ENCODE data around the gene GFRA1. TPM values are rescaled to one million over a fixed set of nuclear protein-coding genes. Genes with fewer than 3 reads are reported as not detected.

GFRA1 gene
- total RNA-seq, 2 experiments from 2014 or later = not detected

DNA sequence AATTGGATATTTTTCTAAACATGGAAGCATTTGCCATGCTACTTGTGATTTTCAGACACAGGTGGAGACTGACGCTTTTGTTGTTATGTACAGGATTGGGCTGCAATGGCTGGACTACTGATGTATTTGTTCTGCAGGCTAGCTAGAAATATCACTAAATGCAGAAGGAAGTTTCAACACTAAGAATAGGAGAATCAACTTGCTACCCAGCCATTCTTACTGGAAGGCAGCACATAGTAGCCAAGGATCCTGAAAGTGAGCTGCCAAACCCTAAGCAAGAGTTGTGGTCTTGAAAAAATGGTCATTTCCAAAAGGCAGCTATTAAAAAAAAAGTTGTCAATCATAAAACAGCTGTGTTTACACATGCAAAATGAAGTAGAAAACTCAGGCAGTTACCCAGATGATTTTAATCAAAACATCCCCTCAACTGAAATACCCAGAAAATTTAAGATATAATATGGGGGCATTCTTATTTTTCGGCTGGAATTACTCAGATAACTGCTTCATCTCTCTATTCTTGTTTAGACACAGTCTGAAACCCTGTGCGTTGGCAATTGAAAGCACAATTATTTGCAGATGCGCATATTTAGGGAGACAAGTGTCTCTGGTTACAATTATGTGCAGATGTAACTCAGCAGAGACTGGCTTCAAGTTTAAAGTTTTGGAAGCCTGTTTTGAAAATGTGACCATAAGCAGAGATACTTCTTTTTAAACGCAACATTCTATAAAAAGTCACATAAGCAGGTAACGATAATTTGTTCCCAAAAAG, 31.2 kb downstream of the GFRA1 start:
- Mint-ChIP-seq H3K36me3 (ENCODE audit: low read depth) (no peaks in the 10 kb centered on the region), H3K27ac (no peak overlapping the region), H3K4me3 (no peak overlapping the region), H3K4me1 (ENCODE audit: low read depth) (no peaks in the 10 kb centered on the region), H3K27me3 (no peaks in the 10 kb centered on the region), H3K9me3 (no peaks in the 10 kb centered on the region)
- TF ChIP-seq, protein P1, sequence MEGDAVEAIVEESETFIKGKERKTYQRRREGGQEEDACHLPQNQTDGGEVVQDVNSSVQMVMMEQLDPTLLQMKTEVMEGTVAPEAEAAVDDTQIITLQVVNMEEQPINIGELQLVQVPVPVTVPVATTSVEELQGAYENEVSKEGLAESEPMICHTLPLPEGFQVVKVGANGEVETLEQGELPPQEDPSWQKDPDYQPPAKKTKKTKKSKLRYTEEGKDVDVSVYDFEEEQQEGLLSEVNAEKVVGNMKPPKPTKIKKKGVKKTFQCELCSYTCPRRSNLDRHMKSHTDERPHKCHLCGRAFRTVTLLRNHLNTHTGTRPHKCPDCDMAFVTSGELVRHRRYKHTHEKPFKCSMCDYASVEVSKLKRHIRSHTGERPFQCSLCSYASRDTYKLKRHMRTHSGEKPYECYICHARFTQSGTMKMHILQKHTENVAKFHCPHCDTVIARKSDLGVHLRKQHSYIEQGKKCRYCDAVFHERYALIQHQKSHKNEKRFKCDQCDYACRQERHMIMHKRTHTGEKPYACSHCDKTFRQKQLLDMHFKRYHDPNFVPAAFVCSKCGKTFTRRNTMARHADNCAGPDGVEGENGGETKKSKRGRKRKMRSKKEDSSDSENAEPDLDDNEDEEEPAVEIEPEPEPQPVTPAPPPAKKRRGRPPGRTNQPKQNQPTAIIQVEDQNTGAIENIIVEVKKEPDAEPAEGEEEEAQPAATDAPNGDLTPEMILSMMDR (IDR thresholded peaks at IDR 0.05) = no peak
- intact Hi-C loops (cut with micrococcal nuclease) = no loop called here
- POLR2A ChIA-PET = no interaction called here
- CTCF ChIA-PET = no interaction called here
- DNase-seq (no peak), ATAC-seq (no peak)

GRCh38 chr10:116241085-116241484, 31.9 kb downstream of the GFRA1 start:
- TF ChIP-seq, protein P1 (IDR thresholded peaks at IDR 0.05) = no peak
- H3K9me3 Mint-ChIP-seq = no peaks in the 10 kb centered on the region
- H3K27ac Mint-ChIP-seq = no peak overlapping the region
- no peaks in the 10 kb centered on the region for H3K4me1 Mint-ChIP-seq (ENCODE audit: low read depth)
- no peaks in the 10 kb centered on the region for H3K27me3 Mint-ChIP-seq
- POLR2A ChIA-PET = no interaction called here
- intact Hi-C loops (cut with micrococcal nuclease) = no loop called here
- no peaks in the 10 kb centered on the region for H3K36me3 Mint-ChIP-seq (ENCODE audit: low read depth)
- H3K4me3 Mint-ChIP-seq = no peak overlapping the region
- DNase-seq = no peak
- ATAC-seq = no peak
- CTCF ChIA-PET = no interaction called here

DNA sequence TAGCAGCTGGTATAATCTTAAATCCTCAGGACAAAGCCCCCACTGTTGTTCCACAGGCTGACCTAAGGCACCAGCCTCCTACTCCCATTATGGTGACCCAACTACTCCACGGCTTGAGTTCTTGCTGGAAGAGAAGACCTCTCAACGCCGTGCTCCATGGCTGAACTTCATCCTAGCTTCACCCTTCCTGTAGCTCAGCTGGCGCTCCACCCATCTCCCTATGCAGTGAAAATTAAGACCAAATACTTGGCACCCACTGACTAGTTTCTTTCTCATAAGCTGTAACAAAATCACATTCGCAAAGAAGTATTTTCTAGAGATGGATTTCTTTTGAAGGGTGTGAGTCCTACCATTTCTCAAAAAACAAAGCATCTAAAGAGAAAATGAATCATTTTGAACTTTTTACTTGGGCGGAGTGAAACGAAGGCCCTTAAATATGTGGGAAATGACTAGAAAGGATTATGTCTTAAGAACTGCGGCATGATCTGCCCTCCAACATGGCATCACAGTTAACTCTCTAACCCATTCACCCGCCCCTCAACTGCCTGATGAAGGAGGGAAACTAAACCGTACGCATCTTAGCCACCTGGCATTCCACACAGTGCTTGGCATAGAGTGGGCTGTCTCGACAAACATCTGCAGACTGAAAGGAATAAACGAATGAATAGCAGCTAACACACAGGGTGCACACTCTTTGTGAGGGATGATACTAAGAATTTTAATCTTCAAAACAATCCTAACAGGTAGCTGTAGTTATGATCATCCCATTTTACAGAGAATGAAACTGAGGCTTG, 32.7 kb downstream of the GFRA1 start:
- ChIA-PET CTCF (no interaction called here), POLR2A (no interaction called here)
- H3K4me3 Mint-ChIP-seq = no peak overlapping the region
- TF ChIP-seq, protein P1 (IDR thresholded peaks at IDR 0.05) = no peak
- H3K4me1 Mint-ChIP-seq (ENCODE audit: low read depth) = no peaks in the 10 kb centered on the region
- no peaks in the 10 kb centered on the region for H3K27me3 Mint-ChIP-seq
- intact Hi-C loops (cut with micrococcal nuclease) = no loop called here
- H3K27ac Mint-ChIP-seq = no peak overlapping the region
- ATAC-seq (no peak), DNase-seq (no peak)
- H3K9me3 Mint-ChIP-seq = no peaks in the 10 kb centered on the region
- H3K36me3 Mint-ChIP-seq (ENCODE audit: low read depth) = no peaks in the 10 kb centered on the region

- ATAC-seq = no peak
- no peak overlapping the region for H3K4me3 Mint-ChIP-seq
- TF ChIP-seq, protein P1 (IDR thresholded peaks at IDR 0.05) = no peak
Observed at GRCh38 chr10:116239229-116239628, 33.8 kb downstream of the GFRA1 start.

DNA sequence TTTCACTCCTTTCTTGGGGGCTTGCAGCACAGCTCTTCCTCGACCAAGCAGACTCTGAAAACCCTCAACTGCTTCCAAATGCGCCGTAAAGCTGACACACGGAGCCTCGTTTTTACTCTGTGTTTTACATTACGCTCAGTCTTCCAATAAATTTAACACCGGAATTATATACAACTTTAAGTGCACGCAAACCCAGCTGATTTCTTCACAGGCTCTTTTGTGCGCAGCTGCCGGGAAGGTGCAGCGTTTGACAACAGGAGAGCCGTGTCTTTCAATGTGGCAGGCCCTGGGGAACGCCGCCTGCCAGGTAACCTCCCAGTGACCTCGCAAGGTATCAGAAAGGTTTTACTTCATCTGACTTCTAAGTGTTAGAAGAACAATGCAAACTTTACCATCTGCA, 35.0 kb downstream of the GFRA1 start:
- ATAC-seq (no peak), DNase-seq (no peak)
- ChIA-PET CTCF (no interaction called here), POLR2A (no interaction called here)
- Mint-ChIP-seq H3K27me3 (peaks cover 2% of the 10 kb centered on the region), H3K27ac (no peak overlapping the region), H3K4me3 (no peak overlapping the region), H3K9me3 (no peaks in the 10 kb centered on the region), H3K4me1 (ENCODE audit: low read depth) (no peaks in the 10 kb centered on the region), H3K36me3 (ENCODE audit: low read depth) (no peaks in the 10 kb centered on the region)
- TF ChIP-seq, protein P1 (IDR thresholded peaks at IDR 0.05) = no peak
- intact Hi-C loops (cut with micrococcal nuclease) = no loop called here

More at GRCh38 chr10:116239229-116239628, 33.8 kb downstream of the GFRA1 start:
- no peak for DNase-seq
- no peaks in the 10 kb centered on the region for H3K9me3 Mint-ChIP-seq
- H3K27ac Mint-ChIP-seq = no peak overlapping the region
- no peaks in the 10 kb centered on the region for H3K4me1 Mint-ChIP-seq (ENCODE audit: low read depth)
- intact Hi-C loops (cut with micrococcal nuclease) = no loop called here
- H3K27me3 Mint-ChIP-seq = peaks cover 2% of the 10 kb centered on the region
- no peaks in the 10 kb centered on the region for H3K36me3 Mint-ChIP-seq (ENCODE audit: low read depth)
- ChIA-PET POLR2A (no interaction called here), CTCF (no interaction called here)
